Mesothelial cell of epicardium (in vitro differentiated cells): ENCODE results near the gene PPIF. TPM values are rescaled to one million over a fixed set of nuclear protein-coding genes. Genes with fewer than 3 reads are reported as not detected.
A peak's percentile ranks its signal among the peaks of the same experiment; 100 is the strongest.

ENCODE experiments used
- DNase-seq, 2 experiments: peaks; one replicate each; pipeline ENCODE4 v3.0.0; 2021; ENCODE audit warnings: low spot score in 2 of 2; ENCODE audit not compliant: unreplicated experiment in 2 of 2
- H3K27ac Mint-ChIP-seq: 2 replicates; pipeline ENCODE4 v1.8.0; 2021; ENCODE audit warnings: mixed read lengths
- H3K27me3 Mint-ChIP-seq: 2 replicates; pipeline ENCODE4 v1.8.0; 2021; ENCODE audit warnings: low read depth, mixed read lengths
- H3K36me3 Mint-ChIP-seq: 2 replicates; pipeline ENCODE4 v1.8.0; 2021; ENCODE audit warnings: mixed read lengths
- H3K4me1 Mint-ChIP-seq: 2 replicates; pipeline ENCODE4 v1.8.0; 2021; ENCODE audit warnings: mixed read lengths
- H3K4me3 Mint-ChIP-seq: 2 replicates; pipeline ENCODE4 v1.8.0; 2021; ENCODE audit warnings: mild to moderate bottlenecking, moderate library complexity, mixed read lengths
- H3K9me3 Mint-ChIP-seq: 2 replicates; pipeline ENCODE4 v1.8.0; 2021; ENCODE audit warnings: mixed read lengths
- CTCF ChIP-seq: fragments of 200-600 bp; sonication (generic); IDR thresholded peaks from one replicate; pipeline ENCODE4 v1.5.0; 2021; ENCODE audit warnings: antibody characterized with exemption; ENCODE audit not compliant: unreplicated experiment
- total RNA-seq: library from RNA; stranded (reverse); gene quantifications from 3 replicates; pipeline ENCODE4 v1.2.1, GENCODE V29; 2021

PPIF gene
- total RNA-seq, 1 donor from 2014 or later = 35.1 TPM

GRCh38 chr10:79393221-79393923 is 46.1 kb downstream of the PPIF start:
- Mint-ChIP-seq H3K4me1 (peaks cover 14% of the 10 kb centered on the region), H3K27me3 (no peaks in the 10 kb centered on the region), H3K9me3 (peaks cover 4% of the 10 kb centered on the region), H3K36me3 (peaks cover 6% of the 10 kb centered on the region), H3K4me3 (no peak overlapping the region), H3K27ac (no peak overlapping the region)
- DNase-seq = peak in 1 of 2 experiments; percentile 13
- TF ChIP-seq CTCF = no peak

GRCh38 chr10:79393924-79394610 is 46.8 kb downstream of the PPIF start:
- no peak overlapping the region for H3K27ac Mint-ChIP-seq
- TF ChIP-seq CTCF = no peak

GRCh38 chr10:79394664-79395063 is 47.4 kb downstream of the PPIF start:
- H3K27ac Mint-ChIP-seq = no peak overlapping the region
- no peak for DNase-seq
- no peak for TF ChIP-seq CTCF
- peaks cover 6% of the 10 kb centered on the region for H3K36me3 Mint-ChIP-seq
- no peaks in the 10 kb centered on the region for H3K27me3 Mint-ChIP-seq
- H3K4me1 Mint-ChIP-seq = peaks cover 26% of the 10 kb centered on the region
- peaks cover 4% of the 10 kb centered on the region for H3K9me3 Mint-ChIP-seq
- H3K4me3 Mint-ChIP-seq = no peak overlapping the region

More at GRCh38 chr10:79393924-79394610, 46.8 kb downstream of the PPIF start:
- peaks cover 6% of the 10 kb centered on the region for H3K36me3 Mint-ChIP-seq
- no peaks in the 10 kb centered on the region for H3K27me3 Mint-ChIP-seq
- H3K4me1 Mint-ChIP-seq = peaks cover 20% of the 10 kb centered on the region
- H3K9me3 Mint-ChIP-seq = peaks cover 4% of the 10 kb centered on the region
- no peak for DNase-seq
- no peak overlapping the region for H3K4me3 Mint-ChIP-seq

GRCh38 chr10:79396520-79396919 is 49.3 kb downstream of the PPIF start:
- peaks cover 6% of the 10 kb centered on the region for H3K36me3 Mint-ChIP-seq
- H3K9me3 Mint-ChIP-seq = peaks cover 4% of the 10 kb centered on the region
- no peak for DNase-seq
- H3K27me3 Mint-ChIP-seq = no peaks in the 10 kb centered on the region
- TF ChIP-seq CTCF = no peak
- H3K4me3 Mint-ChIP-seq = no peak overlapping the region
- no peak overlapping the region for H3K27ac Mint-ChIP-seq
- peaks cover 34% of the 10 kb centered on the region for H3K4me1 Mint-ChIP-seq

- no peak overlapping the region for H3K4me3 Mint-ChIP-seq
- H3K4me1 Mint-ChIP-seq = peaks cover 38% of the 10 kb centered on the region
- H3K27ac Mint-ChIP-seq = peak overlapping the region; percentile 84
- no peak for TF ChIP-seq CTCF
- H3K27me3 Mint-ChIP-seq = no peaks in the 10 kb centered on the region
- DNase-seq = no peak
- peaks cover 6% of the 10 kb centered on the region for H3K36me3 Mint-ChIP-seq
- peaks cover 4% of the 10 kb centered on the region for H3K9me3 Mint-ChIP-seq
Measured at GRCh38 chr10:79397051-79397450, 49.8 kb downstream of the PPIF start.
